GM21360 (cell line): ENCODE data around the gene ANKFY1.

Experiments
- ATAC-seq: cut with Tn5 transposase; IDR thresholded peaks from one replicate; pipeline ENCODE4 v1.9.1; 2021; ENCODE audit warnings: mild to moderate bottlenecking, moderate library complexity; ENCODE audit not compliant: unreplicated experiment

ANKFY1 gene

GRCh38 chr17:4263282-4264215, at the start of gene ANKFY1:
Gene ANKFY1, minus strand, starts transcription at chr17:4263979. Its CDS starts 38 bp downstream, at chr17:4263941.
- peak; percentile 82 for ATAC-seq

GRCh38 chr17:4310354-4311060, 46.7 kb upstream of the ANKFY1 start:
- no peak for ATAC-seq

GRCh38 chr17:4309897-4310296, 46.1 kb upstream of the ANKFY1 start:
- ATAC-seq = no peak

- no peak for ATAC-seq
These were observed 43.6 kb upstream of the ANKFY1 start for GRCh38 chr17:4307179-4307930.

GRCh38 chr17:4305224-4305623, 41.4 kb upstream of the ANKFY1 start:
- ATAC-seq = no peak

GRCh38 chr17:4304417-4305027, 40.7 kb upstream of the ANKFY1 start:
- no peak for ATAC-seq

GRCh38 chr17:4301066-4301465, 37.3 kb upstream of the ANKFY1 start:
- ATAC-seq = no peak

GRCh38 chr17:4297351-4297750, 33.6 kb upstream of the ANKFY1 start:
- ATAC-seq = no peak

- no peak for ATAC-seq
These were observed 31.9 kb upstream of the ANKFY1 start for GRCh38 chr17:4295686-4296085.

- ATAC-seq = no peak
These were observed 29.8 kb upstream of the ANKFY1 start for GRCh38 chr17:4293572-4293971.

- no peak for ATAC-seq
These were observed 23.9 kb upstream of the ANKFY1 start for GRCh38 chr17:4287710-4288109.

- ATAC-seq = no peak
These were observed 12.7 kb upstream of the ANKFY1 start for GRCh38 chr17:4276514-4276913.

- no peak for ATAC-seq
These were observed 9.2 kb upstream of the ANKFY1 start for GRCh38 chr17:4272972-4273368.

- ATAC-seq = no peak
These were observed 8.6 kb upstream of the ANKFY1 start for GRCh38 chr17:4272213-4272971.

- no peak for ATAC-seq
These were observed 7.0 kb upstream of the ANKFY1 start for GRCh38 chr17:4270736-4271135.

GRCh38 chr17:4269915-4270314, 6.1 kb upstream of the ANKFY1 start:
- no peak for ATAC-seq

- no peak for ATAC-seq
These were observed 3.6 kb upstream of the ANKFY1 start for GRCh38 chr17:4267402-4267801.

GRCh38 chr17:4266550-4266949, 2.8 kb upstream of the ANKFY1 start:
- ATAC-seq = no peak

- ATAC-seq = no peak
These were observed 1.1 kb downstream of the ANKFY1 start for GRCh38 chr17:4262703-4263102.

- no peak for ATAC-seq
These were observed 2.3 kb downstream of the ANKFY1 start for GRCh38 chr17:4261452-4261851.
